Right atrium auricular region (tissue), 2 donors: ENCODE measurements around the gene PPME1. TPM values are rescaled to one million over a fixed set of nuclear protein-coding genes. Genes with fewer than 3 reads are reported as not detected.

Experiments used
- DNase-seq: peaks from one replicate; pipeline ENCODE4 v3.0.0-alpha.2; 2019; ENCODE audit warnings: low spot score
- H3K27ac ChIP-seq, 2 donors: fragments of 200-600 bp; sonication (generic); 1 replicate in 1 of 2; 2 replicates in 1 of 2; pipeline ENCODE4 v1.5.1; 2016 to 2019
- H3K27me3 ChIP-seq, 2 donors: fragments of 200-600 bp; sonication (generic); one replicate each; pipeline versions ENCODE4 v1.5.1 to v1.6.0; 2017 to 2019
- H3K36me3 ChIP-seq: fragments of 200-600 bp; sonication (generic); one replicate; pipeline ENCODE4 v1.5.1; 2016
- H3K4me1 ChIP-seq, 2 donors: fragments of 200-600 bp; sonication (generic); one replicate each; pipeline versions ENCODE4 v1.5.1 to v1.6.0; 2017 to 2019
- H3K4me3 ChIP-seq, 2 donors: fragments of 200-600 bp; sonication (generic); 1 replicate in 1 of 2; 2 replicates in 1 of 2; pipeline ENCODE4 v1.5.1; 2017 to 2019; ENCODE audit warnings: mild to moderate bottlenecking in 1 of 2, moderate library complexity in 1 of 2
- H3K9me3 ChIP-seq, 2 donors: fragments of 200-600 bp; sonication (generic); one replicate each; pipeline ENCODE4 v1.5.1; 2019
- CTCF ChIP-seq, 2 donors: fragments of 200-600 bp; sonication (generic); IDR thresholded peaks; one replicate each; pipeline ENCODE4 v1.5.1; 2019; ENCODE audit warnings: antibody characterized with exemption in 2 of 2
- total RNA-seq, 2 donors: library from RNA; depleted of rRNA; stranded (reverse); fragments of >200 nt; gene quantifications; one replicate each; pipeline ENCODE4 v1.1.0, GENCODE V29; 2016

Gene PPME1
- total RNA-seq, 2 donors from 2014 or later: 30.1 to 35.0 TPM

GRCh38 chr11:74182635-74183034 is 11.5 kb downstream of the PPME1 start:
- Histone ChIP-seq H3K4me3 (no peak overlapping the region), H3K27ac (no peak overlapping the region), H3K4me1 (no peaks in the 10 kb centered on the region), H3K9me3 (no peaks in the 10 kb centered on the region), H3K27me3 (no peaks in the 10 kb centered on the region), H3K36me3 (peaks cover 2% of the 10 kb centered on the region)
- DNase-seq: no peak
- TF ChIP-seq CTCF (IDR thresholded peaks at IDR 0.05): no peak

DNA sequence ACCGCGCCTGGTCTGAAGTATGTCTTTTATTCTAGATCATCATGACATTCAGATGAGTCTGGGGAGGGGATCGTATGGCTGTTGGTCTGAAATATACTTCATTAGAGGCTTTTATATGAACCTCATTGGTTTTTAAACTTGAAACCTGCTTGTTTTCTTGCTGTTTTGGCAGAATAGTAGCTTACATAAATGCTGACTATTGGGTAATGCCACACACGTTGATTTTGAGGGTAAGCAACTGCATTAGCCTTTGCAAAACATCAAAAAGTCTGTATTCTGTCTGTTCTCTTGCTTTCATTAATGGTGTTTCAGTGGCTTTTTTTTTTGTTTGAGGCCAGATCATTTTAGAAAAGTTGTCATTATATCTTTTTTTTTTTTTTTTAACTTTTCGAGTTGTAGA is 14.2 kb downstream of the PPME1 start:
- peaks cover 10% of the 10 kb centered on the region for H3K36me3 ChIP-seq
- no peaks in the 10 kb centered on the region for H3K9me3 ChIP-seq
- no peak for DNase-seq
- H3K4me3 ChIP-seq: no peak overlapping the region
- no peak overlapping the region for H3K27ac ChIP-seq
- no peak for TF ChIP-seq CTCF (IDR thresholded peaks at IDR 0.05)
- no peaks in the 10 kb centered on the region for H3K4me1 ChIP-seq
- H3K27me3 ChIP-seq: no peaks in the 10 kb centered on the region

- H3K4me3 ChIP-seq: no peak overlapping the region
- H3K36me3 ChIP-seq: peaks cover 10% of the 10 kb centered on the region
- no peaks in the 10 kb centered on the region for H3K27me3 ChIP-seq
- peaks cover 0 to 2% of the 10 kb centered on the region in 2 donors for H3K9me3 ChIP-seq
- no peak for DNase-seq
- H3K27ac ChIP-seq: no peak overlapping the region
- TF ChIP-seq CTCF (IDR thresholded peaks at IDR 0.05): no peak
- H3K4me1 ChIP-seq: no peaks in the 10 kb centered on the region
Observed at GRCh38 chr11:74185695-74186094, 14.6 kb downstream of the PPME1 start.

GRCh38 chr11:74195828-74196227 is 24.7 kb downstream of the PPME1 start:
- no peak for TF ChIP-seq CTCF (IDR thresholded peaks at IDR 0.05)
- no peak overlapping the region for H3K27ac ChIP-seq
- no peaks in the 10 kb centered on the region for H3K4me1 ChIP-seq
- H3K36me3 ChIP-seq: peaks cover 7% of the 10 kb centered on the region
- no peaks in the 10 kb centered on the region for H3K27me3 ChIP-seq
- DNase-seq: no peak
- peaks cover 0 to 8% of the 10 kb centered on the region in 2 donors for H3K9me3 ChIP-seq
- H3K4me3 ChIP-seq: no peak overlapping the region

DNA sequence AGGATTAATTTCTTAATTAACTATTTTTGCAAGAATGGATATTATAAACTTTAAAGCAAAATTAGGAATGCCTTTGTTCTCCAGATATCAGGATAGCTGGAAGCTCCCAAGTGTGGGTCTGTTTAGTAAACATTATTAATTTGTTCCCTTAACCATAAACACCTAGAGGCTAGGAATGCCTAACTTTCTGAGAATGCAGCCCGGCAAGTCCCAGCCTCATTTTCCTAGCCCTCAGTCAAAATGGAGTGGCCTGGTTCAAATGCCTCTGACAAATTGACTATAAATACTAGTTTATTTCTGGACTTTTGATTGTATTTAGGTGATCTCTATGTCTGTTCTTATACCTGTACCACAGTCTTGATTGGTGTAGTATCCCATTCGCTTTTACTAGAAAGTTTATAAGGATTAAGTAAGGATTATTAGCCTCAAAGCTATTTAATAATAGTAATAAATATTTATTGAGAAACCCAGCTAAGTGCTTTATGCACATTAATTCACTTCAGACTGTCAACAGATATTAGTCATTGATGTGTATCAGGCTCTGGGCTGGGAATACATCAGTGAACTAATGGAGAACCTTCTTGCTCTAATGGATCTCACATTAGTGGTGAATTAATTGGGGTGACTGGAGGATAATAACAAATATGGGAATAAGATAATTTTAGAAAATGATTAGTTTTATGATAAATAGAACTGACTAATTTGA is 25.8 kb downstream of the PPME1 start:
- H3K27ac ChIP-seq: no peak overlapping the region
- H3K4me1 ChIP-seq: no peaks in the 10 kb centered on the region
- no peak for DNase-seq
- no peak for TF ChIP-seq CTCF (IDR thresholded peaks at IDR 0.05)
- H3K4me3 ChIP-seq: no peak overlapping the region
- no peaks in the 10 kb centered on the region for H3K36me3 ChIP-seq
- peaks cover 0 to 5% of the 10 kb centered on the region in 2 donors for H3K9me3 ChIP-seq
- no peaks in the 10 kb centered on the region for H3K27me3 ChIP-seq

- DNase-seq: no peak
- peaks cover 6% of the 10 kb centered on the region for H3K36me3 ChIP-seq
- no peaks in the 10 kb centered on the region for H3K9me3 ChIP-seq
- no peak overlapping the region for H3K4me3 ChIP-seq
- H3K27me3 ChIP-seq: no peaks in the 10 kb centered on the region
- no peak for TF ChIP-seq CTCF (IDR thresholded peaks at IDR 0.05)
- no peaks in the 10 kb centered on the region for H3K4me1 ChIP-seq
- H3K27ac ChIP-seq: no peak overlapping the region
Observed at GRCh38 chr11:74203966-74204365, 32.9 kb downstream of the PPME1 start.
